Activated CD4-positive, alpha-beta memory T cell treated with anti-CD3 and anti-CD28 coated beads for 36 hours (primary cell): ENCODE results near the gene DOK7. TPM values are rescaled to one million over a fixed set of nuclear protein-coding genes. Genes with fewer than 3 reads are reported as not detected.

ENCODE experiments used
- CTCF ChIA-PET: fragments of 350-600 bp; sonication (Branson Sonifier 250); formaldehyde crosslinking; loops from one replicate; lab custom pipeline; 2021; ENCODE audit warnings: antibody characterized with exemption, inconsistent platforms; lab: Charles Lee
- POLR2A ChIA-PET: fragments of 350-600 bp; sonication (Branson Sonifier 250); formaldehyde crosslinking; loops from one replicate; lab custom pipeline; 2021; ENCODE audit warnings: antibody characterized with exemption; lab: Charles Lee
- DNase-seq: peaks from one replicate; pipeline ENCODE4 v3.0.0-alpha.2; 2020
- H3K27ac Mint-ChIP-seq: one replicate; pipeline ENCODE4 v1.8.0; 2021; ENCODE audit warnings: mixed read lengths
- H3K27me3 Mint-ChIP-seq: one replicate; pipeline ENCODE4 v1.8.0; 2021; ENCODE audit warnings: mixed read lengths
- H3K36me3 Mint-ChIP-seq: one replicate; pipeline ENCODE4 v1.8.0; 2021; ENCODE audit warnings: mixed read lengths
- H3K4me1 Mint-ChIP-seq: one replicate; pipeline ENCODE4 v1.8.0; 2021; ENCODE audit warnings: low read depth, mixed read lengths
- H3K4me3 Mint-ChIP-seq: one replicate; pipeline ENCODE4 v1.8.0; 2021; ENCODE audit warnings: mild to moderate bottlenecking, mixed read lengths
- H3K9me3 Mint-ChIP-seq: one replicate; pipeline ENCODE4 v1.8.0; 2021; ENCODE audit warnings: mixed read lengths
- intact Hi-C: fragments of 100-400 bp; cut with micrococcal nuclease; formaldehyde crosslinking; loops from one replicate; pipeline ENCODE4 v1.15.1; 2023
- total RNA-seq, 2 experiments: library from RNA; stranded (reverse); gene quantifications; one replicate each; pipeline ENCODE4 v1.2.3, GENCODE V29; 2021

DOK7 gene
- total RNA-seq, 2 experiments from 2014 or later = not detected

- Mint-ChIP-seq H3K27ac (no peak overlapping the region), H3K27me3 (no peaks in the 10 kb centered on the region), H3K4me3 (no peak overlapping the region), H3K9me3 (no peaks in the 10 kb centered on the region), H3K4me1 (no peaks in the 10 kb centered on the region), H3K36me3 (no peaks in the 10 kb centered on the region)
- POLR2A ChIA-PET = no interaction called here
- no peak for DNase-seq
- CTCF ChIA-PET = no interaction called here
- intact Hi-C loops = no loop called here
Observed at GRCh38 chr4:3432381-3432790, 30.7 kb upstream of the DOK7 start.

- Mint-ChIP-seq H3K4me3 (no peak overlapping the region), H3K27ac (no peak overlapping the region), H3K36me3 (no peaks in the 10 kb centered on the region), H3K9me3 (no peaks in the 10 kb centered on the region), H3K27me3 (no peaks in the 10 kb centered on the region), H3K4me1 (no peaks in the 10 kb centered on the region)
- POLR2A ChIA-PET = no interaction called here
- intact Hi-C loops = no loop called here
- no peak for DNase-seq
- CTCF ChIA-PET = no interaction called here
Observed at GRCh38 chr4:3433138-3433869, 29.8 kb upstream of the DOK7 start.

DNA sequence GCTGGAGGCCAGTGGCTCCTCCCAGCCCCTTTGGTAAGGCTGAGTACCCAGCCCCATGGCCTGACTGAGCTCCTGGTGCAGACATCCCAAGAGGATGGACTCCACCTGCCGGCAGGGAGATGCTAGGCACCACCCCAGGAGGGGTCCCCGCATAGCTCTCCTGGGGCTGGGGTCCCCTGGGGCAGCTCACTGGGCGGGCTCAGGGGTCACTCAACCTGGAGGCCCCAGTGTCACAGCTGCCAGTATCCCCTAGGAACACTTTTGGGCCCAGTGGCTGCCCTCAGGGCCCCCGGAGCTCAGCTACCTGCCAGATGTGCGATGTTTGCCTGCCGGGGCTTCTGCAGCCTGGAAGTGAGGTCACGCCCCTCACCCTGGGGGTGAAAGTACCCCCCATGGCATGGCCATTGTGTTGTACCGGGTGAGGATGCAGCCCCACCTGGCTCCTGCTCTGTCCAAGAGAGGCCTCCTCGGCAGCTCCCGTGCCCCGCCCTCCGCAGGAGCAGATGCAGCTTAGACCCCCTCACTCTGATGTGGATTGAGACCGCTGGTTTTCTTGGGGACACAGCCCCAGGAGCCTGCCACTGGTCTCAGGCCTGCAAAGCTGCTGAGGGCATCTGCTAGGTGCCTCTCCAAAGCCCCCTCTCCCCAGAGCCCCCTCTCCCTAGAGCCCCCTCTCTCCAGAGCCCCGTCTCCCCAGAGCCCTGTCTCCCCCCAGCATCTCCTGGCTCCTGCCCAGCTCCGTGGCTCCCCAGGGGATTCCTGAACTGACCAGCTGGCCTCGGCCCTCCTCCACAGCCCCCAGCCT is 28.0 kb upstream of the DOK7 start:
- CTCF ChIA-PET = no interaction called here
- intact Hi-C loops = no loop called here
- DNase-seq = no peak

GRCh38 chr4:3435686-3435956 is 27.5 kb upstream of the DOK7 start:
- Mint-ChIP-seq H3K27me3 (no peaks in the 10 kb centered on the region), H3K4me1 (no peaks in the 10 kb centered on the region), H3K4me3 (no peak overlapping the region), H3K27ac (no peak overlapping the region), H3K9me3 (no peaks in the 10 kb centered on the region), H3K36me3 (no peaks in the 10 kb centered on the region)
- intact Hi-C loops = no loop called here
- DNase-seq = no peak
- CTCF ChIA-PET = no interaction called here
- POLR2A ChIA-PET = no interaction called here

More for the DNA sequence above, 28.0 kb upstream of the DOK7 start:
- no peaks in the 10 kb centered on the region for H3K36me3 Mint-ChIP-seq
- no peak overlapping the region for H3K27ac Mint-ChIP-seq
- POLR2A ChIA-PET = no interaction called here
- no peaks in the 10 kb centered on the region for H3K9me3 Mint-ChIP-seq
- no peak overlapping the region for H3K4me3 Mint-ChIP-seq
- no peaks in the 10 kb centered on the region for H3K4me1 Mint-ChIP-seq
- no peaks in the 10 kb centered on the region for H3K27me3 Mint-ChIP-seq

DNA sequence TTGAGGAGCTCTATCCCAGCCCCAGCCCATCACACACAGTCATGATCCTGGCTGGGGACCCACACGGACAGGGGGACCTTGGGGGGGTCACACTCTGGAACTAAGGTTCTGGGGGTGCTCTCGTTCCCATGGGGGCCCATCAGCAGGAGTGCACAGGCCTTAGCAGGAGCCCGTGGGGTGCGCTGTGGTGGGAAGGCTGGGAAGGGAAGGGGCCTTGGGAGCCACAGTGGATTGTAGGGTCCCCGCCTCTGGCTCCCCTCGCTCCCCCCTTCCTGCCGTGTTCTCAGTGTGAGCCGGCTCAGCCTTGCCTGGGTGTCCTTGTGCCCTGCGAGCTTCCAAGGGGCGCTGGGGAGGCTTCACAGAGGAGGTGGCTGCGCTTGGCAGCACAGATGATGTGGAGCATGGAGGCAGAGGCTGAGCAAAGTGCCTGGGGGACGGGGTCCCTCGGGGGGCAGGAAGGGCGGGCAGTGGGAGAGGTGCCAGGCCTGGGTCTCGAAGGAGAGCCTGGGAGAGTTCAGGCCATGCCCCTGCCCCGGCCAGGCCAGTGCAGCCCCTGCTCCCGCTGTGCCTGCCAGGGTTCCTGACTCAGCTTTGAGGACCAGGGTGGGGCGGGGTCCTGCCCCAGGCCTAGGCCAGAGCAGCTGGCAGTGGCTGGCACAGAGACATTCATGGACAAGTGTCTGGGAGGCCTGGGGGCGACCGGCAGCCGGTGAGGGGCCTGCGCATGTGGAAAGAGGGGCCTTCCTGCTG is 26.9 kb upstream of the DOK7 start:
- CTCF ChIA-PET = no interaction called here
- Mint-ChIP-seq H3K27me3 (no peaks in the 10 kb centered on the region), H3K4me3 (no peak overlapping the region), H3K27ac (no peak overlapping the region), H3K36me3 (no peaks in the 10 kb centered on the region), H3K4me1 (no peaks in the 10 kb centered on the region), H3K9me3 (no peaks in the 10 kb centered on the region)
- DNase-seq = no peak
- intact Hi-C loops = no loop called here
- POLR2A ChIA-PET = no interaction called here

- Mint-ChIP-seq H3K36me3 (no peaks in the 10 kb centered on the region), H3K27me3 (no peaks in the 10 kb centered on the region), H3K27ac (no peak overlapping the region), H3K4me3 (no peak overlapping the region), H3K9me3 (no peaks in the 10 kb centered on the region), H3K4me1 (no peaks in the 10 kb centered on the region)
- POLR2A ChIA-PET = no interaction called here
- CTCF ChIA-PET = no interaction called here
- intact Hi-C loops = no loop called here
- peak; percentile 54 for DNase-seq
Observed at GRCh38 chr4:3436798-3437581, 26.1 kb upstream of the DOK7 start.

DNA sequence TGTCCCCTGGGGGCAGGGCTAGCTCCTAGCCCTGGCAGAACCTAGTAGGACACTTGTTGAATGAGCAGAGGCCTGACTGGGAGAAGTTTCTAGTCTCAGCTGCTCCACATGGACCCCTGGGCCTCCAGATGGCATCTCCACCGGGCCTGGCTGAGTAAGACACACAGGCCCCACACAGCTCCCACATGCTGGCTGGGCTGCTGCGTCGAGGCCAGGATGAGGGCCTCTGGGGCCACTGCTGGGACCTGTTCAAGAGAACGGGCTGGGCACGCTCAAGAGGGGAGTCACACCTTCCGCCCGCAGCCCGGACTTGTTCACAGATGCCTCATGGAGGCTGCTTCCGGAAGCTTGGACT is 25.5 kb upstream of the DOK7 start:
- Mint-ChIP-seq H3K36me3 (no peaks in the 10 kb centered on the region), H3K27ac (no peak overlapping the region), H3K4me3 (no peak overlapping the region), H3K9me3 (no peaks in the 10 kb centered on the region), H3K4me1 (no peaks in the 10 kb centered on the region), H3K27me3 (no peaks in the 10 kb centered on the region)
- intact Hi-C loops = no loop called here
- ChIA-PET POLR2A (no interaction called here), CTCF (no interaction called here)
- DNase-seq = no peak

- intact Hi-C loops = no loop called here
- ChIA-PET CTCF (no interaction called here), POLR2A (no interaction called here)
- no peaks in the 10 kb centered on the region for H3K36me3 Mint-ChIP-seq
- no peak overlapping the region for H3K4me3 Mint-ChIP-seq
- no peaks in the 10 kb centered on the region for H3K9me3 Mint-ChIP-seq
- no peak for DNase-seq
- no peaks in the 10 kb centered on the region for H3K4me1 Mint-ChIP-seq
- no peak overlapping the region for H3K27ac Mint-ChIP-seq
- no peaks in the 10 kb centered on the region for H3K27me3 Mint-ChIP-seq
Observed at GRCh38 chr4:3437998-3438846, 24.9 kb upstream of the DOK7 start.

DNA sequence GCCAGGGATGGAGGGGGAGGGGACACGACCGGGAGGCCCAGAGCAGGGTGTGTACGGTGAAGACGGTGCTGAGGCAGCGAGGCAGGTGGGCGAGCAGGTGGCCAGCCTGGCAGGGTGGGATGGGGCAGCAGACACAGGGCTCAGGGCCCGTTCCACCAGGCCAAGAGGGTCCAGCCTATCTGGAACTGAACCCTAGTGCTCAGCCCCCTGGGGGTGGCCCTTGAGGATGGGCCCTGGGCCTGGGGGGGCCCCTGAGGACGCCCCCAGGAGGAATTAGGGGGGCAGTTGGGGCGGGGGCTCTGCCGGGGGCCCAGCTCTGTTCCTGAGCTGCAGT is 24.3 kb upstream of the DOK7 start:
- POLR2A ChIA-PET = no interaction called here
- no peaks in the 10 kb centered on the region for H3K27me3 Mint-ChIP-seq
- H3K27ac Mint-ChIP-seq = no peak overlapping the region
- intact Hi-C loops = no loop called here
- H3K4me1 Mint-ChIP-seq = no peaks in the 10 kb centered on the region
- no peaks in the 10 kb centered on the region for H3K9me3 Mint-ChIP-seq
- CTCF ChIA-PET = no interaction called here
- DNase-seq = no peak
- no peaks in the 10 kb centered on the region for H3K36me3 Mint-ChIP-seq
- H3K4me3 Mint-ChIP-seq = no peak overlapping the region

DNA sequence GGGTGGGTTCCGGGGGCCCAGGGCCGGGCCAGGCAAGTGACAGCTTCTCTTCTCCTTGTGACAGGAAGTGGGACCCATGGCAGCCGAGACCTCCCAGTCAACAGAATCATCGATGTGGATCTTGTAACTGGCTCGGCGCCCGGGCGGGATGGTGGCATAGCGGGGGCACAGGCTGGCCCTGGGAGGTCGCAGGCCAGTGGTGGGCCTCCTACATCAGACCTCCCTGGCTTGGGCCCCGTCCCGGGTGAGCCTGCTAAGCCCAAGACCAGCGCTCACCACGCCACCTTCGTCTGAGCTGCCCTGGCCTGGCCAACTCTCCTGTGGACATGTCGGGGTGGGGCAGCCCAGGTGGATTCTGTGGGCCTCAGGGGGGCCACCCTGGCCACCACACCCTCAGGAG is 23.7 kb upstream of the DOK7 start:
- intact Hi-C loops = no loop called here
- POLR2A ChIA-PET = no interaction called here

DNA sequence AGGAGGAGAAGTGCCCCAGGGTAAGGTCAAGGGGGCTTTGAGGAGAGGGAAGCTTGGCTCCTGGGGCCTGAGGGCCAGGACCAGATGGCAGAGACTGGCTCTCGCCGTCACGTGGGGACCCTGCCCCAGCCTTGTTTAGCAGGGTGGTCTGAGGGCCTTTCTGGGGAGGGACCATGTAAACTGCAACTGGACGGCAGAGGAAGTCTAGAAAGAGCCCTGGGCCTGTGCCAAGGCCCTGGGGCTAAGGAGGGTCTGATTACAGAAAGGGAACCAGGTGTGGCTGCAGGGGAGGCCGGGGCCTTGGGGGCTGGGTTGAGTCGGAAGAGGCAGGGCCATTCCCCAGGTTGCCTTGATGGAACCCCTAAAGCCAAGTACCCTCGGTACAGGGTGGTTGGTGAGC is 23.1 kb upstream of the DOK7 start:
- CTCF ChIA-PET = no interaction called here
- intact Hi-C loops = loop anchor here (5.0 kb wide), 2 partner anchors 248 to 393 kb away; no protein-coding TSS in a partner anchor
- Mint-ChIP-seq H3K27me3 (no peaks in the 10 kb centered on the region), H3K9me3 (no peaks in the 10 kb centered on the region), H3K4me3 (no peak overlapping the region), H3K36me3 (no peaks in the 10 kb centered on the region), H3K27ac (no peak overlapping the region), H3K4me1 (no peaks in the 10 kb centered on the region)
- POLR2A ChIA-PET = no interaction called here
- no peak for DNase-seq

More for the DNA sequence above, 23.7 kb upstream of the DOK7 start:
- CTCF ChIA-PET = no interaction called here
- Mint-ChIP-seq H3K27ac (no peak overlapping the region), H3K36me3 (no peaks in the 10 kb centered on the region), H3K4me3 (no peak overlapping the region), H3K4me1 (no peaks in the 10 kb centered on the region), H3K27me3 (no peaks in the 10 kb centered on the region), H3K9me3 (no peaks in the 10 kb centered on the region)
- no peak for DNase-seq
